ENCODE data around the gene AP2B1.
"Not testable (repeated sequence)": the region's sequence is repeated elsewhere in the genome, so short reads cannot be mapped to it uniquely, and the experiment has no call there.

AP2B1 gene

DNA sequence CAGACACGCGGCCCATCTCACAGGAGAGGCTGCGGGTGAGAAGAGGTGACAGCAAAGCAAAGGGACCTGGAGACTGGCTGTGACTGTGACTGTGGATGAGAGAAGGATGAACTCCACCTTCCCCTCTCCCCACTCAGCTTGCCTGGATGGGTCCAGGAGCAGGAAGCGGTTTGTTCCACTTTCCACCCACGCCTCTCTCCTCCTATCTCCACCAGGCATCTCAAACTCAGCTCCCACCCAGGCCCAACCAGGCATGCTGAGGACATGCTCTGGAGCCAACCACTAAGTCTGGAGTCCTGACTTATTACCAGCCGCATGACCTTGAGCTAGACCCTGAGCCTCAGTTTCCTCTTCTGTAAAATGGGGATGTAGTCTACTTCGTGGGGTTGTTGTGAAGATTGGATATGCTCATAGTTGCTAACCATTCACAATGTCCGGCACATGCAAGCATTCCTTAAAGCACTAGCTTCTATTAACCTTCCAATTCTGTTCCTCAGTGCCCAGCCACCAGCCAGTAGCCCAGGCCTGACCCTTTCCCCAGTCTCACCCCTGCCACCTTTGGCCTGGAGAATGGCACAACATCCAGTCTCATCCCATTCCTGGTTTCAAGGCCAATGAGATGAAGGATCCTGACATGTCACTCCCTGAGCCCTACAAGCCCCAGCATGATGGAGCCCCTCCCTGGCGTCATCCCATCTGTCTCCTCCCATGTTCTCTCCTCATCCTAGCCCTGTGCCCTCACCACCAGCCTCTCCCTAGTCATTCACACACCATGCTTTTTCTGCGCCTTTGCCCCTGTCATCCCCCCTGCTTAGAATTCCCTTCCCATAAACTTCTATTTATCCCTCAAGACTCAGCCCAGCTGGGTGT lies 163.6 kb downstream of the AP2B1 start:
- DNase-seq: no peak

DNA sequence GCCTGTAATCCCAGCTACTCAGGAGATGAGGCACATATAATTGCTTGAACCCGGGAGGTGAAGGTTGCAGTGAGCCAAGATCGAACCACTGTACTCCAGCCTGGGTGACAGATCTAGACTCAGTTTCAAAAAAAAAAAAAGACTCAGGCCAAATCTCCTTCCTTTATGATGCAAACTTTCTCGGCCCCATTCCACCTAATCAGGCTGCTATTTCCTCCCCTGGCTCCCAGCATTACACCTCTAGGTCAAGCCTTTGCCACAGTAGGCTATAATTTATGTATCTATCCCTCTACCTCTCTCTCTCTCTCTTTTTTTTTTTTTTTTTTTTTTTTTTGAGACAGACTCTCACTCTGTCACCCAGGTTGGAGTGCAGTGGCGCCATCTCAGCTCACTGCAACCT lies 164.4 kb downstream of the AP2B1 start:
- not testable (repeated sequence) for DNase-seq

- DNase-seq: no peak
Measured at GRCh38 chr17:35752471-35752870, 165.3 kb downstream of the AP2B1 start.

- DNase-seq: no peak
Measured at GRCh38 chr17:35752945-35753764, 166.0 kb downstream of the AP2B1 start, which contains the start of gene GAS2L2. Gene GAS2L2, minus strand, starts transcription at chr17:35753239. Its CDS starts 389 bp downstream, at chr17:35752850.

DNA sequence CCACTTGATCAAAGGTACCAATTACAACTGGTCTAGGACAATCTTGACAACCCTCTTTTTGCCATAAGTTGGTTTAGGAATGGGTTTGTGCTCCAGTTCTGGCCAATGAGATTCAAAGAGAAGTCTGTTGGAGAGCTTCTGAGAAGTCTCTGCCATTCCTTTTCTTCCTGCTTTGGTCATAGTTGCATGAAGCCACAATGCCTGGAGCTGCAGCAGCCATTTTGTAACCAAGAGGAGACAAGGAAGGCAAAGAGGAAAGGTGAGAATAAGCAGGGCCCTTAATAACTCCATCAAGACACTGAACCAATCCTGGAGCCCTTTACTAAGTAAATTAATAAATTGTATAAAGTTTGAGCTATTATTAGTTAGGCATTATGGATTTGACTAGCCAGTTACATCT lies 170.1 kb downstream of the AP2B1 start:
- no peak for DNase-seq

GRCh38 chr17:35760587-35760986 lies 173.5 kb downstream of the AP2B1 start, which contains the start of gene C17orf50:
Gene C17orf50, plus strand, starts transcription at chr17:35760887. Its CDS starts 55 bp downstream, at chr17:35760942.
- no peak for DNase-seq

GRCh38 chr17:35761601-35762000 lies 174.5 kb downstream of the AP2B1 start:
- no peak for DNase-seq

- DNase-seq: no peak
Measured at GRCh38 chr17:35763767-35764122, 176.6 kb downstream of the AP2B1 start.

- peak; percentile 79 for DNase-seq
Measured at GRCh38 chr17:35764123-35764991, 177.2 kb downstream of the AP2B1 start.

DNA sequence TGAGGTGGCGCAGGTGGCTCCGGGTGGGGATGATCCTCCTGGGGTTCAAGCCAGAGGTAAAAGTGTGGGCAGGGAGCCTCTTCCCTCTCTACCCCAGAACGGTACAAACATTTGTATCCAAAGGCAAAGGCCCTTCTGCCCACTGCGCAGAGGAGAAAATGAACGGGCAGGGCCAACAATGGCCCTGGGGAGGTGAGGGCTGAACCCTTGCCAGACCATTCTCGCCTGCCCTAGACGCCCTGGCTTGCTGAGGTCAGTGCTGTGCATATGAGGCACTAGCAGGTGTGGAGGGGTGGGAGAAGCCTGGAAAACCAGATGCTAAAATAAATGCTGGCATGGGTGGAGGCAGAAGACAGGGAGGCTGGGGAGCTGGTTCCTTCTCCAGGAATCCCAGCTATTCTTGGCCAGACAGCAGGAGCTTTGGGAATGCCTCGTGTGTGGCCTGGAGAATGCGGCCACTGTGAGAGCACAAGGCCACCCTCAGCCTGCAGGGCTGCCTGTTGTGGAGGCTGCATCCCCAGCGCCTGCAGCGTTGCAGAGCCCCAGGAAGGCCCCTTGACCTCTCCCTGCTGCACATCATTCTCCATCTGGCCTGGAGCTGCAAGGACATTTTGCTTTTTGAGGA lies 178.1 kb downstream of the AP2B1 start:
- no peak for DNase-seq

DNA sequence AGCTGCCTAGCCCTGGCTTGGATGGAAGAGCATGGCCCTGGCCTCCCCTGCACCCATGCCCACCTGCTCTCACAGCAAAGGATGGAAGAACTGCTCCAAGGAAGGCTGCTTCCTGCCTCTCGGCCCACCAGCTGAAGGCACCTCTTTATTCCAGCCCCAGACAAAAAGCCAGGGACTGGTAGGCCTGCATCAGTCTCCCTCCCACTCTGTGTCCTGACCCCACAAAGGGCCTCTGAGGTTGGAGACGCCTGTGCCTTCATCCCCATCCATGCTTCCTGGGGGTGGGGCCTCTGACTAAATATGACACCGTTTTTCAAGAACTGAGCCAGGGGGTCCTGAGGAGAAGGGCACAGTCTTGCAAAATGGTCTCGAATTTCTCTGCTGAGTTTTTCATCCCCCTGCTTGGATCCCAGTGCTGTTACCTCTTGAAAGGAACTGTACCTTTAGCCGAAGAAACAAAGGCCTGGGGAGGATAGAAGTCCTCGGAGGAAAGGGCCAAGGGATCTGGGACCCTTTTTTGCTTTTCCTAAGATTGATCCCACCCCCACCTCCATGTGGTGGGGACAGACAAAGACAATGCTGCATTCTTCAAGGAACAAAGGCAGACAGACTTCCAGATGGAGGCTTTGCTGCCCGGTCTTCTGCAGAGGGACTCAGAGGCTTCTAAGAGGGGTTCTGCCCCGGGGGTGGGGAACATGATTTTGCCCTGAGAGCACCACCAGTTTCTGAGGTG lies 178.8 kb downstream of the AP2B1 start:
- DNase-seq: no peak

DNA sequence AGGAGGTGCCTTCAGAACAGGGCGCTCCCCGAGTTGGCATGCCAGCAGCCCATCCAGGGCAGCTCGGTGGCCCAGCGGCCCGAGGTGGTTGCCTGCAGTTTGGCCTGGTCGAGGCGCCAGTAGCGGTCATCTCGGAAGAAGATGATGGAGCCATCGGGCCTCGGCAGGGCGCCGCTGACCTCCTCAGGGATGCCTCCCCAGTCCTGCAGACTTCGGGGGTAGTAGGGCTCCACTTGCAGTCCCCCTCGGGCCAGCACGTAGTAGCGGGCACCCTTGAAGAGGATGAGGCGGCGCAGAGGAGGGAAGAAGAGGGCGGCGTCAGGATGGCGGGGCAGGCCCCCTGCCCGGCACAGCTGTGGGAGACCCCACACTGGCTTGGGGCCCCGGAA lies 179.4 kb downstream of the AP2B1 start:
- DNase-seq: no peak

GRCh38 chr17:35766903-35767510 lies 179.9 kb downstream of the AP2B1 start:
- no peak for DNase-seq

- no peak for DNase-seq
Measured at GRCh38 chr17:35768797-35769196, 181.7 kb downstream of the AP2B1 start.

DNA sequence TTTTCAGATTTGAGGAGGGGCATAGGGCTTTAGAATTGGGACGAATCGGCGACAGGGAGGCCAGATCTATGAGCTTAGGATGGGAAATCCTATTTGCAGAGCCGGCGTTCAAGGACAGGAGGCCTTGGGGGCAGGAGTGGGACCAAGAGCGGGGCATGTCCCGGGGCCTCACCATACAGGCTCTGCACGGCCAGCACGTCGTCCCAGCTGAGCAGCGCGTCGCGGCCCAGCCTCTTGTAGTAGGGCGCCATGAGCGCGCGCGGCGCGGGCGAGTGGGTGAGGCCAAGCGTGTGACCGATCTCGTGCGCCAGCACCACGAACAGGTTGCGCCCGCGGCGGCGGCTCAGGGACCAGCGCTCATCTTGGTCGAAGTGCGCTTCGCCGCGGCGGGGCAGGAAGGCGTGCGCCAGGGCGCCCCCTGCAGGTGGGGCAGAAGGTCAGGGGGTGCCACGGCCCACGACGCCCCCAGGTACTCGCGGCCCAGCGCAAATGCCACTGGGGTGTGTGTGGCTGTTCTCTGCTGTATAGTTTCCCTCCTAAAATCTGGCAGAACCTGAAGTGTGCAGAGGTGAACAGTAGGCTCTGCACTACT lies 182.9 kb downstream of the AP2B1 start:
- no peak for DNase-seq

DNA sequence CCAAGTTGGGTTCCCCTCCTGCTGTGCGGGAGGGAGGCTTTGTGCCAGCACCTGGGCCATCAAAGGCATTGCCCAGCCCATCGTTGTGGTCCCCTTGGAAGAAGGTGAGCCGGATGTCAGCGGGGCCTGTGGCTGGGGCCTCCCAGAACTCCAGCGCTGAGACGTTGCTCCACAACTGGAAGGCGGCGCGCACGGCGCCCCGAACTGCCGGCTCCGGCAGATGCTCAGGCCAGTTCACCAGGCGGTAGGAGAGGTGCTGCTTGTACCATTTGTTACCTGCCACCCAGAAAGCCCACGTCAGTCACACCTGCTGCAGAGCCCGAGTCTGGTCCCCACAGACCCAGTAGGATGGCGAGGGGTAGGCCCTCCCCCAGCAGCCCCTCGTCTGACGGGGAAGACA lies 186.0 kb downstream of the AP2B1 start:
- no peak for DNase-seq

DNA sequence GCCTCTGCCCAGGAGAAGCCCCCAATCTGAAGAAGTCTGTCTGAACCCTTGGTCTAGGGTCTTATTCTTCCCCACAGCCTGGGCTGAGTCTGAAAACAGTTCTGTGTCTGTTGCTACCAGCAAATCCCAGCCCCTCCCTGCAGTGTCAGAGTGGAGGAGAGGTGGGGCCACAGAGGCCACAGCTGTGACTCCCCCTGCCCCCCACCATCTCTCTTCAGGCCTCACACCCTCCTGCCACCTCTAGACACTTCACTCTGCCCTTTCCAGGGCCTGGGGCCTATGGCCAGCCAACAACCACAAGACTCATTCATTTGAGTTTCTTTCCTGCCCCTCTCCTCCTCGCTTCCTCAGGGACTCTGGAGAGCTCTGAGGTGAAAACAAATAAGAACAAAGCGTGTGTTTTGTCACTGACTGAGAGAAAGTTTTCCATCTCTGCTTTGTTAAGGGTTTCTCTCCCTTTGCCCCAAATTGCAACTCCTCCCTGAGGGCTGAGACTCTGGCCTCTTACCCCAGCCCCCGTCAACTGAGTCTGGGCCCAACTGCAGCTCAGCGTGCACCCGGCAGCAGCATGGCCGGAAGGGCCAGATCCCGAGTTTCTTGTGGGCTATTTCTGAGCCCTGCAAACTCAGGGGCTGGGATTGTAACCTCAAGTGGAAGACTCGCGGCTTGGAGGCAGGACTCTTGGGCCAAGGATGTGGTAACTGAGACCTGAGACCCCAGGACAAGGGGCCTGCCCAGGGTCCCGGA lies 186.7 kb downstream of the AP2B1 start:
- DNase-seq: no peak

- no peak for DNase-seq
Measured at GRCh38 chr17:35774499-35774898, 187.4 kb downstream of the AP2B1 start.

- no peak for DNase-seq
Measured at GRCh38 chr17:35775039-35775438, 187.9 kb downstream of the AP2B1 start.

DNA sequence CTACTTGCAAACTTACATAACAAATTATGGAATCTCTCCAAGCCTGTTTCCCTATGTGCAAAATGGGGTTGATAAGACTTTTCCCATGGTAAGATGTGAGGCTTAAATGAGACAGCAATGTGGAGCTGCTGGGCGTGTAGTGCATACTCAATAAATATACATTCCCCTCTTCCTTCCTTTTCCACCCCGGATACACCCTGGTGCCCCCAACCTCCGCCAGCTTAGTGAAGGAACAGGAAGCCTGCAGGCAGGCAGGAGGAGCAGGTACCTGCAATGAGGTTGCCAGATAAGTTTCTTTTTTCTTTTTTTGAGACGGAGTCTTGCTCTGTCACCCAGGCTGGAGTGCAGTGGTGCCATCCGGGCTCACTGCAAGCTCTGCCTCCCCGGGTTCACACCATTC lies 188.5 kb downstream of the AP2B1 start:
- DNase-seq: no peak

All from T-helper 9 cell (primary cell).